Nephron (organoid): ENCODE results near the gene REPS1.

ENCODE experiments used
- H3K27ac Mint-ChIP-seq, 3 experiments: 2 replicates each; pipeline ENCODE4 v1.8.0; 2020; ENCODE audit warnings: mixed read lengths in 3 of 3, mild to moderate bottlenecking in 2 of 3, moderate library complexity in 1 of 3
- H3K27me3 Mint-ChIP-seq: 2 replicates; pipeline ENCODE4 v1.8.0; 2021; ENCODE audit warnings: low read depth, mild to moderate bottlenecking, moderate library complexity, mixed read lengths
- H3K36me3 Mint-ChIP-seq: 2 replicates; pipeline ENCODE4 v1.8.0; 2020; ENCODE audit warnings: low read depth, mixed read lengths
- H3K4me1 Mint-ChIP-seq: 2 replicates; pipeline ENCODE4 v1.8.0; 2020; ENCODE audit warnings: mixed read lengths
- H3K4me3 Mint-ChIP-seq, 3 experiments: 2 replicates each; pipeline ENCODE4 v1.8.0; 2020; ENCODE audit warnings: mild to moderate bottlenecking in 3 of 3, mixed read lengths in 3 of 3, moderate library complexity in 2 of 3
- H3K9me3 Mint-ChIP-seq: 2 replicates; pipeline ENCODE4 v1.8.0; 2020; ENCODE audit warnings: mixed read lengths
- TF ChIP-seq, protein P1 (sequence below), 3 experiments: fragments of 200-600 bp; sonication (generic); IDR thresholded peaks; one replicate each; pipeline ENCODE4 v1.5.0; 2021; ENCODE audit warnings: antibody characterized with exemption in 3 of 3; ENCODE audit not compliant: unreplicated experiment in 3 of 3

The REPS1 gene

DNA sequence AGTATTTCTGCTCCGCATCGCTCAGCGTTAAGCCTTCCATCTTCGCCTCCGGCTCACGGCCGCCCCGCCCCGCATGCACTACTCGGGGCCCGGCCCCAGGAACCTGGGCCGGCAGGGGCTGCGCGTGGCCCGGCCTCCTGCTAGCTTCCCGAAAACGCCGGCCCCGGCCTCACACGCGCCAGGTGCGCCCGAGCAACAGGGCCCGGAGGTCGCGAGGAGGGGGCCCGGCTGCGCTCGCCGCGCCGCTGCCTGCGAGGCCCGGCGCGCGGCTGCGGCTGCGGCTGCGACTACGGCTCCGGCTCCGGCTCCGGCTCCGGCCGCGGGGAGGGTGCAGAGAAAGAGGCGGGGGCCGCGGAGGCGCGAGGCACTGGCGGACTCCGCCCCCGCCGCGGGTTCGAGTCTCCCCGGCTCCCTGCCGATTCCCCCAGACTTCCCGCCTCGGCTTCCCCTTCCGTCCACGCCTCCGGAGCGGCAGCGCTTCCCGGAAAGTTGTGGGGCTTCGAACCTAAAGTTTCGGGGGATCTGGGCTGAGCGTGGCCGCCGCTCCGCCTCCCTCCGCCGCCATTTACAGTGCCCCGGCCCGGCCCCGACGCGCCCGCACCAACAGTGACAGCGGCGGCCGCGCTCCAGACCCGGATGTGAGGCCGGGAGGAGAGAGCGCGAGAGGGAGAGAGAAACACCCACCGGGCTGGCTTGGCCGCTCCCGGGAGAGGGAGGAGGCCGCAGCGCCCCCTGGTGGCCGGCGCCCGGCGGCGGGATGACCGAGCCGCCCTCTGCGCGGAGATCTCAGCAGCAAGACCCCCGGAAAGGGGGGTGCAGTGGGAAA, at the start of gene REPS1:
Gene REPS1 (minus strand): TSS at position 611 of the 826 bp plus-strand sequence. CDS start 571 bp downstream, at position 40.
- Mint-ChIP-seq H3K27ac (peak within 1 kb of the TSS; percentile 84 to 94 (median 93)), H3K27me3 (no peaks in the 10 kb centered on the region), H3K4me3 (peak within 1 kb of the TSS; percentile 91 to 93 (median 92)), H3K36me3 (no peaks in the 10 kb centered on the region), H3K9me3 (no peaks in the 10 kb centered on the region), H3K4me1 (peaks cover 25% of the 10 kb centered on the region)
- TF ChIP-seq, protein P1, sequence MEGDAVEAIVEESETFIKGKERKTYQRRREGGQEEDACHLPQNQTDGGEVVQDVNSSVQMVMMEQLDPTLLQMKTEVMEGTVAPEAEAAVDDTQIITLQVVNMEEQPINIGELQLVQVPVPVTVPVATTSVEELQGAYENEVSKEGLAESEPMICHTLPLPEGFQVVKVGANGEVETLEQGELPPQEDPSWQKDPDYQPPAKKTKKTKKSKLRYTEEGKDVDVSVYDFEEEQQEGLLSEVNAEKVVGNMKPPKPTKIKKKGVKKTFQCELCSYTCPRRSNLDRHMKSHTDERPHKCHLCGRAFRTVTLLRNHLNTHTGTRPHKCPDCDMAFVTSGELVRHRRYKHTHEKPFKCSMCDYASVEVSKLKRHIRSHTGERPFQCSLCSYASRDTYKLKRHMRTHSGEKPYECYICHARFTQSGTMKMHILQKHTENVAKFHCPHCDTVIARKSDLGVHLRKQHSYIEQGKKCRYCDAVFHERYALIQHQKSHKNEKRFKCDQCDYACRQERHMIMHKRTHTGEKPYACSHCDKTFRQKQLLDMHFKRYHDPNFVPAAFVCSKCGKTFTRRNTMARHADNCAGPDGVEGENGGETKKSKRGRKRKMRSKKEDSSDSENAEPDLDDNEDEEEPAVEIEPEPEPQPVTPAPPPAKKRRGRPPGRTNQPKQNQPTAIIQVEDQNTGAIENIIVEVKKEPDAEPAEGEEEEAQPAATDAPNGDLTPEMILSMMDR (IDR thresholded peaks at IDR 0.05; ENCODE audit: unreplicated experiment in 3 of 3), result peak; percentile 99 to 100 (median 99)

DNA sequence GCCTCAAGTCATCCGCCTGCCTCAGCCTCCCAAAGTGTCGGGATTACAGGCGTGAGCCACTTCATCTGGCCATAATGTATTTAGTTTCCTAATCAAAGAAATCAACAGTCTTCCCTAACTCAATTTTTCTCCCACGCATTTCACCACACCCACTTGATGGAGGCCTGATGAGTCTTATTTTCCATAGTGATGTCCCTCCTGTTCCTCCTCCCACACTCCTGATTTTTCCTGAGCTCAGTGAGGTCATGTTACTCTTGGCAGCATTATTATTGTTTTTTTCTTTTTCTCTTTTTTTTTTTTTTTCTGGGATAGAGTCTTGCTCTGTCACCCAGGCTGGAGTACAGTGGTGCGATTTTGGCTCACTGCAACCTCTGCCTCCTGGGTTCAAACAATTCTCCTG, 49.4 kb upstream of the REPS1 start:
- Mint-ChIP-seq H3K36me3 (peaks cover 49% of the 10 kb centered on the region), H3K4me3 (no peak overlapping the region), H3K9me3 (no peaks in the 10 kb centered on the region), H3K27me3 (no peaks in the 10 kb centered on the region), H3K4me1 (no peaks in the 10 kb centered on the region), H3K27ac (peak overlapping the region in 1 of 3 experiments; percentile 44)
- TF ChIP-seq, protein P1 (IDR thresholded peaks at IDR 0.05; ENCODE audit: unreplicated experiment in 3 of 3), result no peak

DNA sequence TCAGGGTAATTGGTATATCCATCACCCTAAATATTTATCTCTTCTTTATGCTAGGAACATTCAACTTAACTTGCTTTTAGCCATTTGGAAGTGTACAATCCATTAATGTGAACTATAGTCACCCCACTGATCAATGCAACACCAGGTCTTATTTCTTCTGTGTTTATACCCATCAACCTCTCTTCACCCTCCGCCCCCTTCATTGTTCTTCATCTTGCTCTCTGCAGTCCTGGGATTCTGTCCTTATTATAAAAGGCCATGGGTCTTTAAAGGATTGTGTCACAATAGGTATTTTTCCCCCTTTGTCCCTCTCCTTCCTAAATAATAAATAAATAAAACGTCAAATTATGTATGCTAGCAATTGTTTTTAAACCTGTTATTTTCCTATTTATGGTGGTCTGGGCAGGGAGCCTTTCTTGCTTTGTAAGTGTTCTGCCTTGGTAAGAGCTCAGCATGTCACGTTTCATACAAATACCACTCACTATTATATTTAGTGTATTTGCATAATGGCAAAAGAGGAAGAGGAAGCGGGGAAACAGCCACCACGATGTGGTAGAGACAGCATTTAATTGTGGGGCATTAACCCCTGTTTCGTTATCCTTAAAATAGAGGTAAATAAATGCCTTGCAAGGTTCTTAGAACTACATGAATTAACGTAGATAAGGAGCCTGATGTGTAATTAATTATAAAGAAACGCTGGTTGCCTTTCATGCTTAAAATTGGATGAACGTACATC, 42.3 kb upstream of the REPS1 start:
- Mint-ChIP-seq H3K4me3 (no peak overlapping the region), H3K27ac (no peak overlapping the region), H3K4me1 (peaks cover 13% of the 10 kb centered on the region), H3K9me3 (no peaks in the 10 kb centered on the region), H3K27me3 (no peaks in the 10 kb centered on the region), H3K36me3 (peaks cover 15% of the 10 kb centered on the region)
- TF ChIP-seq, protein P1 (IDR thresholded peaks at IDR 0.05; ENCODE audit: unreplicated experiment in 3 of 3), result no peak

DNA sequence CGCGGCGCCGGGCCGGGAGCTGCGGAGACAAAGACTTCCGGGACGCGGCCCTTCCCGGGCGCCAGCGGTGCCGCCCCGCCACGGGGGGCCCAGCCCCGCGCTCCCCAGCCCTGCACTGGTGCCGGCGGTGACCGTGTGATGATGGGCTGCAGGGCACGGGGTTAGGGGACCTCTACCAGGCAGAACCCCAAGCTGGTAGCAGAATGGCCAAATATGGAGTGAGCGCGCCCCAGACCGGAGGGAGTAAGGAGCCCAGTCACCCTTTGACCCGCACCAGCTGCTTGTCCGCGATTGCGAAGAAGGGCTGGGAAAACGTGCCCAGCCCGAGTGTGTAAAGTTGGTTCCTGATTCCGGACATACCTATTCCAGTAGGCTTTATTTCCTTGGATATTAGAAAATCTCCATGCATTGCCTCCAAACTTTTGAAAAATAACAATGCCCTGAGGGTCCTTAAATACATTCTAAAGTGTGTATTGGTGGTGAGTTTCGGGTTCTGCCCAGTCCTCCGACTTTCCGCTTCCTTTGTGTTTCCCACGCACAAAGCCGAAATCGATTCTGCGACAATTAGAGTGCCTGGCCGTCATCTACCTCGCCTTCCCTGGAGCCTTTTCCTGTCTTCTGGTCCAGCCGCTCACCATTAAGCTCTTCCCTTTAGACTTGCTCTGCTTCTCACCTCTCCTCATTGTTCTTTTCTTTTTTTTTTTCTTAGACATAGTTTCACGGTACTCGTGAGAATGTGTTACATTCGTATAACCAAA, 41.6 kb upstream of the REPS1 start:
- H3K4me3 Mint-ChIP-seq, result no peak overlapping the region

GRCh38 chr6:139028658-139029469, 40.8 kb upstream of the REPS1 start, which contains the start of gene ABRACL:
ABRACL (plus strand) TSS chr6:139028745; CDS start chr6:139034161, 5,416 bp downstream.
- Mint-ChIP-seq H3K4me3 (peak within 1 kb of the TSS; percentile 93 to 96 (median 94)), H3K27me3 (no peaks in the 10 kb centered on the region), H3K9me3 (no peaks in the 10 kb centered on the region), H3K4me1 (peaks cover 13% of the 10 kb centered on the region), H3K27ac (peak within 1 kb of the TSS; percentile 88 to 90 (median 90)), H3K36me3 (peaks cover 8% of the 10 kb centered on the region)
- TF ChIP-seq, protein P1 (IDR thresholded peaks at IDR 0.05; ENCODE audit: unreplicated experiment in 3 of 3), result no peak

More for the DNA sequence above, 41.6 kb upstream of the REPS1 start:
- Mint-ChIP-seq H3K36me3 (peaks cover 12% of the 10 kb centered on the region), H3K27me3 (no peaks in the 10 kb centered on the region), H3K27ac (no peak overlapping the region), H3K4me1 (peaks cover 13% of the 10 kb centered on the region), H3K9me3 (no peaks in the 10 kb centered on the region)
- TF ChIP-seq, protein P1 (IDR thresholded peaks at IDR 0.05; ENCODE audit: unreplicated experiment in 3 of 3), result no peak
